Measurements from ENCODE around the gene HOXA3. TPM values are rescaled to one million over a fixed set of nuclear protein-coding genes. Genes with fewer than 3 reads are reported as not detected.

The HOXA3 gene
- polyA plus RNA-seq, 1 donor (not counting 4 experiments of a cell fraction or from before 2014, with no cell fraction given), result 0.58 TPM

DNA sequence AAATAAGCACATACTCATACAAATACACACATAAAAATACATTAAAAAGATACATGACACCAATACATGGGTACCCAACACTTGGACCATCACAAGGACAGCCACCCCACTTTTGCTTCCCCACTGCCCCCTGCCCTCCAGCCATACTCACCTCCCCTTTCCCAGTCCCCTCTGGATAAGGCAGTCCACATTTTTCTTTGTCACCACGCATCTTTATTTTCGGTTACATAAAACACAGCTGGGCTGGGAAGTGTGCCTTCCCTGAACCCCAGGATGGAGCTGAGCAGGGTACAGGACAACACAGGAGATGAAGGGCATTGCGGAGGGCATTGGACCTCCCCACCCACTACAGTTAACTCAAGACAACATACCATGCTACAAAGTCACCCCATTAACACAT lies 1.1 kb upstream of the HOXA3 start:
- H4K20me1 ChIP-seq (ENCODE audit: control insufficient read depth, extremely low read depth, insufficient read depth, low read length), result no peaks in the 10 kb centered on the region
- H3K36me3 ChIP-seq (ENCODE audit: control insufficient read depth in 2 of 2, extremely low read depth in 1 of 2, insufficient read depth in 2 of 2, low read length in 2 of 2), result no peaks in the 10 kb centered on the region
- no peak overlapping the region for H2AFZ ChIP-seq (ENCODE audit: control insufficient read depth, low read length)
- FAIRE-seq (no peak), DNase-seq (ENCODE audit: low read depth, low spot score) (no peak)
- TF ChIP-seq, protein P1, sequence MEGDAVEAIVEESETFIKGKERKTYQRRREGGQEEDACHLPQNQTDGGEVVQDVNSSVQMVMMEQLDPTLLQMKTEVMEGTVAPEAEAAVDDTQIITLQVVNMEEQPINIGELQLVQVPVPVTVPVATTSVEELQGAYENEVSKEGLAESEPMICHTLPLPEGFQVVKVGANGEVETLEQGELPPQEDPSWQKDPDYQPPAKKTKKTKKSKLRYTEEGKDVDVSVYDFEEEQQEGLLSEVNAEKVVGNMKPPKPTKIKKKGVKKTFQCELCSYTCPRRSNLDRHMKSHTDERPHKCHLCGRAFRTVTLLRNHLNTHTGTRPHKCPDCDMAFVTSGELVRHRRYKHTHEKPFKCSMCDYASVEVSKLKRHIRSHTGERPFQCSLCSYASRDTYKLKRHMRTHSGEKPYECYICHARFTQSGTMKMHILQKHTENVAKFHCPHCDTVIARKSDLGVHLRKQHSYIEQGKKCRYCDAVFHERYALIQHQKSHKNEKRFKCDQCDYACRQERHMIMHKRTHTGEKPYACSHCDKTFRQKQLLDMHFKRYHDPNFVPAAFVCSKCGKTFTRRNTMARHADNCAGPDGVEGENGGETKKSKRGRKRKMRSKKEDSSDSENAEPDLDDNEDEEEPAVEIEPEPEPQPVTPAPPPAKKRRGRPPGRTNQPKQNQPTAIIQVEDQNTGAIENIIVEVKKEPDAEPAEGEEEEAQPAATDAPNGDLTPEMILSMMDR (optimal IDR thresholded peaks at IDR 0.05 in 1 of 3, IDR thresholded peaks at IDR 0.05 in 1 of 3, conservative IDR thresholded peaks at IDR 0.05 in 1 of 3; ENCODE audit: extremely low read depth in 1 of 3, insufficient read depth in 2 of 3, low read length in 3 of 3), result no peak
- no peak for TF ChIP-seq EZH2 (IDR thresholded peaks at IDR 0.05; ENCODE audit: low read length)
- H3K79me2 ChIP-seq (ENCODE audit: control insufficient read depth, insufficient read depth, low read length), result peaks cover 62% of the 10 kb centered on the region
- H3K27ac ChIP-seq (ENCODE audit: control insufficient read depth, insufficient read depth, low read length), result peak overlapping the region; percentile 87
- peaks cover 69% of the 10 kb centered on the region for H3K4me1 ChIP-seq (ENCODE audit: control insufficient read depth, extremely low read depth, insufficient read depth, low read length)
- H3K9me3 ChIP-seq (ENCODE audit: control insufficient read depth, low read depth, low read length), result no peaks in the 10 kb centered on the region
- dilution Hi-C loops (cut with MboI; ENCODE audit: extremely low pct_ligation_motif_present, low sequenced_read_pairs), result no loop called here
- no peaks in the 10 kb centered on the region for H3K9me1 ChIP-seq (ENCODE audit: control insufficient read depth, extremely low read depth, insufficient read depth, low read length)
- H3K4me3 ChIP-seq (ENCODE audit: control insufficient read depth in 2 of 3, extremely low read depth in 1 of 3, insufficient read depth in 2 of 3, low read depth in 1 of 3, low read length in 3 of 3), result peak overlapping the region in 2 of 3 experiments; percentile 21 to 74
- H3K4me2 ChIP-seq (ENCODE audit: control insufficient read depth, extremely low read depth, insufficient read depth, low read depth, low read length), result peak overlapping the region; percentile 98
- peak overlapping the region; percentile 93 for H3K9ac ChIP-seq (ENCODE audit: control insufficient read depth, extremely low read depth, insufficient read depth, low read length)
- no peaks in the 10 kb centered on the region for H3K27me3 ChIP-seq (ENCODE audit: control insufficient read depth, extremely low read depth, insufficient read depth, low read length)

DNA sequence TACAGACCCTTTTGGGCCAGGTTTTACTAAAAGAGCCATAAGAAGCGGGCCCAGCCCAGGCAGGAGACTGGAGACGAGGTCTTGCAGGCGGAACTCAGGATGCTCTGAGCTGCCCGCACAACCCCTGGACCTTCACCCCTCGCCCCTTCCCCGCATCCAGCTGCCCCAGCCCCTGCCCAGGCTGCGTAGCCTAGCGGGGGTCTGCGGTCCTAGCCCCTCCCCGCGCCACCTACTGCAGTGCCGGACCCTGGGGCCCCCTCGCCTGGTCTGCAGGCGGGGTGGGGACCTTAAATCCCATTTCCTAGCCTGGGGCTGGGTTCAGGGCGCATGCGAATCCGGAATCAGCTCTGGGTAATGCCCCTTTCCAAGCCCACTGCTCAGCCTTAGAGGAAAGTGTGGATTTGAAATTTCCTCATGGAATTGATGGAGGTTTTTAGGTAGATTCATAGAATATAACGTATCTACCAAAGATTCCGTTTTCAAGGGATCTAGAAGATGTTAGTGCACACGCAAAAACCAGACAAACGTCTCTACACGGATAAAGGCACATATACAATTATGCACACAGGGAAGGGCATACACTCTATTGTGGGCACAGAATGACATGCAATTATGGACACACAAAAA lies 546 bp upstream of the HOXA3 start:
- Histone ChIP-seq H3K9ac (ENCODE audit: control insufficient read depth, extremely low read depth, insufficient read depth, low read length) (peak overlapping the region; percentile 93), H3K4me3 (ENCODE audit: control insufficient read depth in 2 of 3, extremely low read depth in 1 of 3, insufficient read depth in 2 of 3, low read depth in 1 of 3, low read length in 3 of 3) (peak overlapping the region; percentile 60 to 83 (median 74)), H3K79me2 (ENCODE audit: control insufficient read depth, insufficient read depth, low read length) (peaks cover 67% of the 10 kb centered on the region), H3K27ac (ENCODE audit: control insufficient read depth, insufficient read depth, low read length) (peak overlapping the region; percentile 87), H3K4me2 (ENCODE audit: control insufficient read depth, extremely low read depth, insufficient read depth, low read depth, low read length) (peak overlapping the region; percentile 98), H3K9me1 (ENCODE audit: control insufficient read depth, extremely low read depth, insufficient read depth, low read length) (no peaks in the 10 kb centered on the region), H3K27me3 (ENCODE audit: control insufficient read depth, extremely low read depth, insufficient read depth, low read length) (no peaks in the 10 kb centered on the region), H3K9me3 (ENCODE audit: control insufficient read depth, low read depth, low read length) (no peaks in the 10 kb centered on the region), H3K36me3 (ENCODE audit: control insufficient read depth in 2 of 2, extremely low read depth in 1 of 2, insufficient read depth in 2 of 2, low read length in 2 of 2) (no peaks in the 10 kb centered on the region), H3K4me1 (ENCODE audit: control insufficient read depth, extremely low read depth, insufficient read depth, low read length) (peaks cover 69% of the 10 kb centered on the region), H4K20me1 (ENCODE audit: control insufficient read depth, extremely low read depth, insufficient read depth, low read length) (no peaks in the 10 kb centered on the region), H2AFZ (ENCODE audit: control insufficient read depth, low read length) (peak overlapping the region; percentile 82)
- FAIRE-seq (no peak), DNase-seq (ENCODE audit: low read depth, low spot score) (no peak)
- dilution Hi-C loops (cut with MboI; ENCODE audit: extremely low pct_ligation_motif_present, low sequenced_read_pairs), result no loop called here
- TF ChIP-seq EZH2 (IDR thresholded peaks at IDR 0.05; ENCODE audit: low read length), result no peak
- TF ChIP-seq, protein P1 (optimal IDR thresholded peaks at IDR 0.05 in 1 of 3, IDR thresholded peaks at IDR 0.05 in 1 of 3, conservative IDR thresholded peaks at IDR 0.05 in 1 of 3; ENCODE audit: extremely low read depth in 1 of 3, insufficient read depth in 2 of 3, low read length in 3 of 3), result no peak

Measured in keratinocyte (primary cell).